CD1c-positive myeloid dendritic cell (primary cell): ENCODE measurements around the gene TRIM67.
"Not testable (repeated sequence)": the region's sequence is repeated elsewhere in the genome, so short reads cannot be mapped to it uniquely, and the experiment has no call there.

ENCODE experiments used
- DNase-seq: peaks from one replicate; pipeline ENCODE4 v3.0.0-alpha.2; 2016; ENCODE audit errors: extremely low spot score

The TRIM67 gene

GRCh38 chr1:231158141-231158540 is 3.7 kb upstream of the TRIM67 start:
- DNase-seq: not testable (repeated sequence)

DNA sequence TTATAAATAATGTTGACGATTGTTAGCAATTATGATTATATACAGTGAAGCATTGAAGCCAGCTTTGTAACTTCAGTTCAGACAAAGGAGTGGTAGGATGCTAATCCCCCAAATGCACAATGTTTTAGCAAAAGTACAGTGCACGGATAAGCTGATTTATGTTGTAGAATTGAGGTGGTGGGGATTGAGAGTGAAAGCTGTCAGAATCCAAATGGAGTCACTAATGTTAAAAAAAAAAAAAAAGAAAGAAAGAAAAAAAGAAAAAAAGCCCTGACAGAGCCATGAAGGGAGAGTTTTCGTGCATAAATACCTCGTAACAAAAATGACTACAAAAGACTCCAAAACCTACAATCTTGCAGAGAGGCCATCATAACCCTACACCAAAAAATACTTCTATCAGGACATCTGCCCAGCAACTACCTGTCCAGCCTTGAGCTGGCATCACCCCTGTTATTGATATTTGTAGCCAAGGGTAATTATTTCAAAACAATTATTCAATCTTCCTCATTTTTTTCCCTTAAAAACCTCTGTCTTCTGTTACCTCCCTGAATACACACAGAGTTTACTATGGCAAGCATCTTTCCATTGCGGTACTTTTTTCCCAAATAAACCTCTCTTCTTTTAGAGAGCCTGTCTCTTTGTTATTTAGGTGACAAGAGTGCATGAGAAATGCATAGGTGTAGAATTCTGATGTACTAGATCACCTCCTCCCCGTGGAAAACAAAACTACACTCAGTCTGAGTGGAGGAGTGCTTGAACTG is 2.5 kb upstream of the TRIM67 start:
- no peak for DNase-seq

DNA sequence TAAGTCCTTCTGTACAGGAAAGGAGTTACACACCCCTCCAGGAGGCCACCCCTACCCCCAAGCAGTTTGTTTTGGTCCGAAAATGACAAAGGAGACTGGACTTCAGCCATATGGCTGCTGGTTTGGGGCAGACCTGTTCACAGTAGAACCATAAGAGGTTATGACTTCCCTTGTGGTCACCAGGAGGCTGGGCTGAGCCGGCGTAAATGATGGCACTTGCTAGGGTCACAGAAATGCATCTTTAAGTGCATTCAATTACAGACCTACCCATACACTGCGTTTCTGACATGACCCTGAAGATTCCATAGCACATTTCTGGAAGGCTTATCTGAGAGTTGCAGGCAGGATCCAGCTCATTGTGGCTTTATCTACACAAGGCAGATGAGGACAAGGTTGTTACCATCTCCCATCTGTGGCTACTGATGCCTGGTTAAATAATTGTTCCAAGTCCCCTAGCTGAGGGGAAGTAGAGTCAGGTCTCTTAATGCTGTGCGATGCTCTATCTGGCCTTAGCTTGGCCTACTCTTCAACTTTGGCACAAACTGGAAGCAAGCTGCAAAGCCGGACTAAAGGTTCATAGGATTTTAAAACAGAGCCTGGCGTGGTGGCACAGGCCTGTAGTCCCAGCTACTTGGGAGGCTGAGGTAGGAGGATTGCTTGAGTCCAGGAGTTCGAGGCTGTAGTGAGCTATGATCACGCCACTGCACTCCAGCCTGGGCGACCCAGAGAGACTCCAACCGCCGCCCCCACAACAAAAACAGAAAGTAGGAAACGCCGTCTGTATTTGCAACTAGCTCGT is 1.7 kb upstream of the TRIM67 start:
- DNase-seq: no peak

DNA sequence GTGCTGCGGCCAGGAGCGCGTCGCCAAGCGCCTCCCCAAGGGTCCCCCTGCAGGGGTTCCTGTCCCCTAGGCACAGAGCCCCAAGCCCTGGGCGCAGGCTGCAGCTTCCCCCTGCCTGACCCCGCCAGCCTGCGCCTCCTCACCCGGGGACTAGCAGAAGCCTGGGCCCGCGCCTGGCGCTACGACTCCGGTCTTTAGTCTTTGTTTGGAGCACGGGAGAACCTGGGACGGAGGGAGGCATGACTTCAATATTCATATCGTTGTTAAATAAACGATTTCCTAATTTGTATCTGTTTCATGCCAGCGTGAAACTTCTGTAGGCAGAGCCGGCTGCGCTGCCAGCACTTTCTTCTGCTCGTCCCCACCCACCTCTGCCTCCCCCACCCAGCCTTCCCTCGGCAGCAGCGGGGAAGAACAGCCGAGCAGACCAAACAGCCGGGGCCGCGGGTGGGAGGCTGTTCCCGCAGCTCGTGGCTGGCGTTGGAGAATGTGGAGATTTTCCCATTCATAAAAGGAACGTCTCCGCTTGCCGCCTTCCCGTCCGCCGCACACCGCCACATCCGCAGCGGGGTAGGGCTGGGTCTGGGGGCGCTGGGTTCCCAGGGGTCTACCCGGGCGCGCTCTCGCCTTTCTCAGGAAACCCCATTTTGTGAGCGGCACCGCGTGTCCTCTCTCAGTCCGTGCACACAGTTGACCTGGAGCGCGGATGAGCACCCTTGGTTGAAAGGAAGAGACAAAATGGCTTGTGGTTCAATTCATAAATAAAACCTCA is 777 bp upstream of the TRIM67 start:
- DNase-seq: no peak

DNA sequence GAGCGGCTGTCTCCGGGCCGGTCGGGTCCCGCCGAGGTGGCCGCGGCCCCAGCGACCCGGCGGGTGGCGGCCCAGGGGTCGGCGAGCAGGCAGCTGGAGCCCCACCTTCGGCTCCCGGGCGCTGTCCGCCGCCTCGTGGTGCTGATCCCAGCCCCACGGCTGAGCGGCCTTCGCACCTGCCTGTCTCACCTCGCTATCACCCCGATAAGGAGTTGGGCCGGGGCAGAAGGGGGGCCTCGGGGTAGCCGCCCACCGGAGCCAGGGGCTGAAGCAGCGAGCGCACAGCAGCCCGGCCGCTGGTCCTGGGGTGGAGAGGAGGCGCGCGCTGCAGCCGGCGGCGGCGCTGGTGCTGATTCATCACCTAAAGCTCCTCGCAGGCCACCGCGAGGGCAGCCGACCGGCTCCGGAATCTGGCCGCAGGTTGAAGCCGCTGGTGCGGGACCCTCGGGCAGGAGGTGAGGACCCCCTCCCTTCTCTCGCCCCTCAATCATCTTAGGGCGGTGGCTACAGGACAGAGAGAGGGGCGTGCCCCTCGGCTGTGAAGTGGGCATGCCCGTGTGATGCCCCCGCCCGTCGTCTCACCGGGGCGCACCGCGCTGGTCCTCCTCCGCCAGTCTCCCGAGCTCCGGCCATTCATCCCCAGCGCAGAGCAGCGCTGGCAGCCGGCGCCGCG is 575 bp downstream of the TRIM67 start:
- DNase-seq: no peak

DNA sequence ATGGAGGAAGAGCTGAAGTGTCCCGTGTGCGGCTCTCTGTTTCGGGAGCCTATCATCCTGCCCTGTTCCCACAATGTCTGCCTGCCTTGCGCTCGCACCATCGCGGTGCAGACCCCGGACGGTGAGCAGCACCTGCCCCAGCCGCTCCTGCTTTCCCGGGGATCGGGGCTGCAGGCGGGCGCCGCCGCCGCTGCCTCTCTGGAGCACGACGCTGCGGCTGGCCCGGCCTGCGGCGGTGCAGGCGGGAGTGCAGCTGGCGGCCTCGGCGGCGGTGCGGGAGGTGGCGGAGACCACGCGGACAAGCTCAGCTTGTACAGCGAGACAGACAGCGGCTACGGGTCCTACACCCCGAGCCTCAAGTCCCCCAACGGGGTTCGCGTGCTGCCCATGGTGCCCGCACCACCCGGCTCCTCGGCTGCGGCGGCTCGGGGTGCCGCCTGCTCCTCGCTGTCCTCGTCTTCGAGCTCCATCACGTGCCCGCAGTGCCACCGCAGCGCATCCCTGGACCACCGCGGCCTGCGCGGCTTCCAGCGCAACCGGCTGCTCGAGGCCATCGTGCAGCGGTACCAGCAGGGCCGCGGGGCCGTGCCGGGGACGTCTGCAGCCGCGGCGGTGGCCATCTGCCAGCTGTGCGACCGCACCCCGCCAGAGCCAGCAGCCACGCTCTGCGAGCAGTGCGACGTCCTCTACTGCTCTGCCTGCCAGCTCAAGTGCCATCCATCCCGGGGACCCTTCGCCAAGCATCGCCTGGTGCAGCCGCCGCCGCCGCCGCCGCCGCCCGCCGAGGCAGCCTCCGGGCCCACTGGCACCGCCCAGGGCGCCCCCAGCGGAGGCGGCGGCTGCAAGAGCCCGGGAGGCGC is 1.3 kb downstream of the TRIM67 start:
- no peak for DNase-seq

DNA sequence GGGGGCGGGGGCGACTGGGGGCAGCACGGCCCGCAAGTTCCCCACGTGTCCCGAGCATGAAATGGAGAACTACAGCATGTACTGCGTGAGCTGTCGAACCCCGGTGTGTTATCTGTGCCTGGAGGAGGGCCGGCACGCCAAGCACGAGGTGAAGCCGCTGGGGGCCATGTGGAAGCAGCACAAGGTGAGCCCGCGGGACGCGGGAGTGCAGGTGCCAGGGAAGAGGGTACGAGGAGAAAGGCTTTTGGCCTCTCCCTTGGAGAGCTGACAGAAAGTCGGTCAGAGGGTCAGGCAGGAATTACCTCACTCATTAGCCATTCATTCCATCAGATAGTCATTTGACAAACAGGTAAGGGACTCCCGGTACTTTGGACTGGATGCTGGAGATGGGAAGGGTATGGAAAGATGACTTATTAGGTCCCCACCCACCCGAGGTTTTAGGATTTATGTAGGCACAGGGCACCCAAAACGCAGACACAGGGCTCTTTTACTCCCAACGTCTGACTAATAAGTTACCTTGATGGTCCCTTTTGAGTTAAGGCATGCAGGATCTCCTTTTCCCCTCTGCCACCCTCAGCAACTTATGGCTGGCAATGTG is 2.1 kb downstream of the TRIM67 start:
- no peak for DNase-seq

DNA sequence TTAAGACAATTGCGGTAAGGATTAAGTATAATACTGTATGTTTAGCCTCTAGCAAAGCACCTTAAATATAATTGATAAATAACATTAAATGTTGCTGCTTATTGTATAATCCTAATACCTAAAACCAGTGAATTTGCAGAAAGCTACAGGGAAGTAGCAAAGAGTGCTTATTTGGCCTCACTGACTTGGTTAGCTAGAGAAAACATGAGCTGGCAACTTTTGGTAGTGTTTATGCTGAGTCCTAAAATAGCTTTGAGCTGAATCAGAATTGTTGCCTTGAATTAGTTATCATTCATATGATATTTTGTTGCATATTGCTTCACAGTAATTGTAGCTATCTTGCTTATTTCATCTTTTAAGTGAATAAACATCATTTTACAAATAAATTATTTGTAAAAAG is 3.5 kb downstream of the TRIM67 start:
- DNase-seq: no peak

GRCh38 chr1:231166398-231166797 is 4.5 kb downstream of the TRIM67 start:
- no peak for DNase-seq

- DNase-seq: no peak
These were observed 9.0 kb downstream of the TRIM67 start for GRCh38 chr1:231170875-231171274.

- no peak for DNase-seq
These were observed 9.9 kb downstream of the TRIM67 start for GRCh38 chr1:231171623-231172197.

DNA sequence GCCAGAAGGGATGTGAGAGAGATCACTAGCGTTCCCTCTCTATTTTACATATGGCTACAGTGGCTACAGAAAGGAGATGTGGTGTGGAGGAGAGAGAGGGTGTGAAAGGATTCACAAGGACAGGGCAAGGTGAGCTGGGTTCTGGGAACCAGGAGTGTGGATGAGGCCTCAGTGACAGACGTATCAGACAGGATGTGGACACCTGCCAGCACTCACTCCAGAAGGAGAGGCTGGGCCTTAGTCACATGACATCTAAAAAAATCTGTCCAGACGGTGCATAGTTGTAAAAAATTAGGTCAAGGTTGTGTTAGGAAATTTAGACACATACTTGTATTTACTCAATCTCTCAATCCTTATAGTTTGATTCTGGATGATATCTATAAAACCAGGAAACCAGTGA is 10.6 kb downstream of the TRIM67 start:
- DNase-seq: no peak

- DNase-seq: no peak
These were observed 14.6 kb downstream of the TRIM67 start for GRCh38 chr1:231176421-231176820.

- no peak for DNase-seq
These were observed 15.4 kb downstream of the TRIM67 start for GRCh38 chr1:231177226-231177625.

DNA sequence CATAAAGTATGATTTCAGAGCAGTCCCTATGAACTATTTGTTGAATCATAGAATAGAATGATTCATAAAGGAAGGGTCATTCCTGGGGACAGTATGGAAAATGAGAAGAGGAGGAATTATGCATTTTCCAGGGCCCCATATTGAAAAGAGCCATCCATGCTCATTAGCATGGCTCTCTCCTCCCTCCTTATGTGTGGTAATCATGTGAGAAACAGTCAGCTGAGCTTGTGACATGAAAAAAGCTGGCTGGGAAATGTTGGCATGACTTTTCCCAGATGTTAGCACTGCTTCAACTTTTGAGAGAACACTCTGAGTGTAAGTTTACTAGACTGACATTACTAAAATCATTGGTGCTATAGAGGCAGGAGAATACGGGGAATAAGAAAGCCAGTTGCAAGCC is 16.1 kb downstream of the TRIM67 start:
- DNase-seq: no peak

GRCh38 chr1:231178970-231179369 is 17.1 kb downstream of the TRIM67 start:
- no peak for DNase-seq

GRCh38 chr1:231180034-231180433 is 18.2 kb downstream of the TRIM67 start:
- no peak for DNase-seq

- no peak for DNase-seq
These were observed 19.4 kb downstream of the TRIM67 start for GRCh38 chr1:231181271-231181670.

GRCh38 chr1:231182317-231182716 is 20.5 kb downstream of the TRIM67 start:
- no peak for DNase-seq
